Activated CD8-positive, alpha-beta memory T cell treated with anti-CD3 and anti-CD28 coated beads for 4 hours (primary cell): ENCODE results near the gene FMR1.

Experiments
- DNase-seq, 2 donors: peaks; one replicate each; pipeline ENCODE4 v3.0.0-alpha.2; 2020; ENCODE audit warnings: low read depth in 2 of 2

FMR1 gene

DNA sequence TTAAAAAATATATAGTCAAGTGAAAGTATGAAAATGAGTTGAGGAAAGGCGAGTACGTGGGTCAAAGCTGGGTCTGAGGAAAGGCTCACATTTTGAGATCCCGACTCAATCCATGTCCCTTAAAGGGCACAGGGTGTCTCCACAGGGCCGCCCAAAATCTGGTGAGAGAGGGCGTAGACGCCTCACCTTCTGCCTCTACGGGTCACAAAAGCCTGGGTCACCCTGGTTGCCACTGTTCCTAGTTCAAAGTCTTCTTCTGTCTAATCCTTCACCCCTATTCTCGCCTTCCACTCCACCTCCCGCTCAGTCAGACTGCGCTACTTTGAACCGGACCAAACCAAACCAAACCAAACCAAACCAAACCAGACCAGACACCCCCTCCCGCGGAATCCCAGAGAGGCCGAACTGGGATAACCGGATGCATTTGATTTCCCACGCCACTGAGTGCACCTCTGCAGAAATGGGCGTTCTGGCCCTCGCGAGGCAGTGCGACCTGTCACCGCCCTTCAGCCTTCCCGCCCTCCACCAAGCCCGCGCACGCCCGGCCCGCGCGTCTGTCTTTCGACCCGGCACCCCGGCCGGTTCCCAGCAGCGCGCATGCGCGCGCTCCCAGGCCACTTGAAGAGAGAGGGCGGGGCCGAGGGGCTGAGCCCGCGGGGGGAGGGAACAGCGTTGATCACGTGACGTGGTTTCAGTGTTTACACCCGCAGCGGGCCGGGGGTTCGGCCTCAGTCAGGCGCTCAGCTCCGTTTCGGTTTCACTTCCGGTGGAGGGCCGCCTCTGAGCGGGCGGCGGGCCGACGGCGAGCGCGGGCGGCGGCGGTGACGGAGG is at the start of gene FMR1:
Gene FMR1 (plus strand): TSS at position 728 of the 831 bp plus-strand sequence. CDS start 261 bp downstream, outside the sequence.
- peak; percentile 86 to 91 for DNase-seq

DNA sequence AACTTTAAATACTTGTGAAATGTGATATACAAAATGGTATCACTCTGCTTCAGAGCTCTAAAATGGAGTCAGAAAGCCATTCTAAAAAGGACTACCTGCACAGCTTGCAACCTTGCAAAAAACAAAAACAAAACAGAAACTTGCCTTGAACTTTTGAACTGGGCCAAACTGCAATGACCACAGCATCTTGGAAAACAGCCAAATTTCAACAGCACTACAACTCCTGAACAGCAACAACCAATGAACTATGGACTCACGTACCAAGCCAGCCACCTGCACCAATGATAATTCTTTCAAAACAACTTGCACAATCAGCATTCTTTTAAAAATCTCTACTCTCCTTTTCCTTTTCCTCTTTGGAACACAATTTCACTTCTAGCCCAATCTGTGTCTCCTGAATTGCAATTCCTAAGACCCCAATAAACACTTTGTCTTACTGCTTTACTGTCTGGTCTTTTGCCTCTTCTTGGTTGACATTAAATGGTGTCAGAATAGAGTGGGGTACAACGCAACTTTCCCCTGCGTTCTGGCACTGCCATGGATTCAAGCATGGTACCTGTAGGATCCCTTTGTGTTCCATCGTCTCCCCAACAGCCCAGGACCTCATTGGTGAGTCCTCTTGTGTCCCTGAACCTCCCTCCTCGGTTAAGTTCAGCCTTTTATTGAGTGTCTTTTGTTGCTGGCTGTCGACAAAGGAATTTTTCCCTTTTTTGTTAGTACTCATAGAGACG is 35.7 kb upstream of the FMR1 start:
- DNase-seq: no peak

DNA sequence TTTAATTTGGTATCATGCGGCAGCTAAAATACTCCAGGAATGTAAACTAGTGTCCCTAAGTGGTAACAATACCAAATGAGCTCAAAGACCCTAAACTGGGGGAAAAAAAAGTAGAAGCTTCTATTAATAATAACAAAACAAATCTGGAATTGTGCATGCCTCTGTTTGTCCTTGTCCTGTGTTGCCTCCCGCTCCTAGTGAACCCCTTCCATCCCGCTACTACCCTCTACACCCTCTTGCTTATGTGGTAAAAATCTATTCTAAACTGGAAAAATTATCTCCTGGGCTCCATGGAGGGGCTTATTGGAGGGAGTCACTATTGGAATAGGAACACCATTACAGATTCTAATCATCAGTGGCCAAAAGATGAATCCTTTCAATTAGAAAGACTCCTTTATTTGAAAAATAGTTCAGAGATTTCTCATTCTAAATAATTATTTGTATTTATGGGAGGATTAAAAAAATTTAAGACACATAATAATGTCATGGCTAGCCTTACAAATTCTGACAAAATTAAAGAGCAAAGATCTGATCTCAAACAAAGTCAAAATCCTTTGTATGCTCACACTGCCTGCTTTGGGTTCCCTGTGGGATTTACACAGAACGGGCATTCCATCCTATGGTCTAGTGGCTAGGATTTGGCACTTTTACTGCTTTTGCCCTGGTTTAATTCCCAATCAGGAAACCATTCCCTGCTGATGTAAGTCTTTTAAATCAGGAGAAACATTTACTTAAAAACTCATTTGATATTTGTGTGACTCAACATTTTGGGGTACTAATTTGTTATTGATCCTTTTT is 34.7 kb upstream of the FMR1 start:
- DNase-seq: no peak

DNA sequence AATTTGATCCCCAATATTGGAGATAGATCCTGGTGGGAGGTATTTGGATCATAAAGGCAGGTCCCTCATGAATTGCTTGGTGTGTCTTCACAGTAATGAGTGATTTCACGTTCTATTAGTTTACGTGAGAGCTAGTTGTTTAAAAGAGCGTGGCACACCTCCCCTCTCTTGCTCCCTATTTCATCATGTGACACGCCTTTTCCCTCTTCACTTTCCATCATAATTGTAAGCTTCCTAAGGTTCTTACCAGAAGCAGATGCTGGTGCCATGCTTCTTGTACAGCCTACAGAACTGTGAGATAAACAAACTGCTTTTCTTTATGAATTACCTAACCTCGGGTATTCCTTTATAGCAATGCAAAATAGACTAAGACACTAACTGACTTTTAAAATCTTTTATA is 34.0 kb upstream of the FMR1 start:
- DNase-seq: no peak

DNA sequence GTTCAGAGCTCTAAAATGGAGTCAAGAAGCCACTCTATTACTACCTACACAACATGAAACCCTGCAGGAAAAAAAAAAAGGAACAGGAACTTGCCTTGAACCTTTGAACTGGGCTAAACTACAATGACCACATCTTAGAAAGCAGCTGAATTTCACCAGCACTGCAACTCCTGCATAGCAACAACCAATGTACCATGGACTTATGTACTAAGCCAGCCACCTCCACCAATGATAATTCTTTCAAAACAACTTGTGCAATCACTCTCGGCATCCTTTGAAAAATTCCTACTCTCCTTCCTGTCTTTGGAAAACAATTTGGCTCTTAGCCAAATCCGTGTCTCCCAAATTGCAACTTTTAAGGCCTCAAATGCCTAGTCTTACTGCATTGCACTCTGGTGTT is 26.8 kb upstream of the FMR1 start:
- DNase-seq: no peak

DNA sequence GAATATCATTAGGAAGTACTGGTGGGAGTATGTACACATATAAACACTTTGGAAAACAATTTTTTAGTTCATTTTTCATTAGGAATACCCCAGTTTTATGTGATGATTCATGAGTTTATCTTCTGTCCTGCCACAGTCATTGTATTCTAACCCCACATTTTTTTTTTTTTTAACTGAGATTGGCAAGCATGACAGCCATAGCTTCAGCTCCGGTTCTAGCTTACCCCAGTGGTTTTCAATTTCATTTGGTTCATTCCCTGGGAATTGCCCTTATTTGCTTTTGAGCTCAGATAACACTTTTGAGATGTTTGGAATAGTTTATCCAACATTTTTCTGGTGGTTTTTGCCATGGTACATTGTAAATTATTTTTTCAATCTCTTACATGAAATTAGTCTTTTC is 21.0 kb upstream of the FMR1 start:
- no peak for DNase-seq

DNA sequence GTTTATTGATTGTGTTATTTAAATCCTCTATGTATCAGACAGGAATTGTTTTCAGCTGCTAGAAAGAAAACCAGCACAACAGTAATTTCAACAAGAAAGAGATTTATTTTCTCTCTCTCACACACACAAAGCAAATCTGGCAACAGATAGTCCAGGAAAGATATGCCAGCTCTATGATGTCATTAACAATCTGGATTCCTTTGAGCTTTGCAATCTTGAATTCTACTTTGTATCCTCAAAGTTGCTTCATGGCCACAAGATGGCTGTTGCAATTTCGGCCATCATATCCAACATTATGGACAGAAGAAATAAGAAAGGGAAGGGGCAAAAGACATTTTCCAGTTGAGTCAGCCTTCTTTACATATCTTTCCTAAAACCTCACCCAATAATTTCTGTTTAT is 19.8 kb upstream of the FMR1 start:
- DNase-seq: no peak

DNA sequence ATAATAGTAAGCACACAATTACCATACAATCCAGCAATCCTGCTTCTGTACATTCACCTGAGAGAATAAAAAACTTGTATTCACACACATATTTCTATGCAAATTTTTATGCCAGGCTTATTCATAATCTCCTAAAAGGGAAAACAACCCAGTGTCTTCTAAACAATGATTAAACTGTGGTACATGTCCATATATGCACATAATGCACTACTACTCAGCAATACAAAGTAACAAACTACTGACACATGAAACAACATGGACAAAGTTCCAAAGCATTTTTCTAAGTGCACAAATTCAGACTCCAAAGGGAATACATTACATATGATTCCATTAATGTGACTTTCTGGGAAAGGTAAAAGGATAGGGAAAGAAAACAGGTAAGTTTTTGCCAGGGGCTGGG is 18.0 kb upstream of the FMR1 start:
- no peak for DNase-seq

DNA sequence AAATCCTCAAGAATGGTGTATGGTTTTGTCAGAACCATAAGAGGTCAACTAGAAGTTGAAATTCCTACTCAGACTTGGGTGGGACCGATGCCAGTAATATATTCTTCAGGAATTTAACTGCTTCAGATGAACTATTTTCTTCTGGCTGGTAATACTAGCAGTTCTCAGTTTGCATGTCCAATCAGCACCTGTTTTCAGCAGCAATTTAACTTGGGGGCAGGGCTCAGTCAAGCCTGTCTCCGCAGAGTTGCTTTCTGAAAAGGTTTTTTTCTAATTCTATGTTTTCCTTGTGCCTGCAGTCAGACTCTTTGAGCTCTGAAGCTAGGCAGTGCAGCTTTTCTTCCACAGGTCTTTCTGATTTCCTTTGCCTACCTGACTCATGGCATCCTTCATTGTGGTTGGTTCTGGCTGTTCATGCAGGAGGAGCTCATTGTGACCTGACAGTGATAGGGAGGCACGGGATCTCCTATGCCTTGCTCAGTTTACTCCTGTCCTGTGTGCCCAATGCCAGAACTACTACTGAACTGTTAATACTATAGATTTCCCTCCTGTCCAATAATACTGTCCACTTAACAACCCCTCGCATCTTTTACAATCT is 17.3 kb upstream of the FMR1 start:
- DNase-seq: no peak

DNA sequence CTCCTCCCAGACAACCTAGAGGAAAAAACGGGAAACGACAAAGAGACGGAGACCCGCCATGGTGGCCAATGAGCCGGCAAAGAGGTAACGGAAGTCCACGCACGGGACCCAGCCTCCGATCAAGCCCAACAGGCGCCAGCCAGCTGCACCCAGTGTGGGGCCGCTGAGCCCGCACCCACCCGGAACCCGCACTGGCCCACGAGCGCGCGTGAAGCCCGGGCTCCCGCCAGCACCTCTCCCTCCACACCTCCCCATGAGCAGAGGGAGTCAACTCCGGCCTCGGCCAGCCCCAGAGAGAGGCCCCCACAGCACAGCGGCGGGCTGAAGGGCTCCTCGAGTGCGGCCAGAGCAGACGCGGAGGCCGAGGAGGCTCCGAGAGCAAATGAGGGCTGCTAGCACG is 14.6 kb upstream of the FMR1 start:
- DNase-seq: no peak

DNA sequence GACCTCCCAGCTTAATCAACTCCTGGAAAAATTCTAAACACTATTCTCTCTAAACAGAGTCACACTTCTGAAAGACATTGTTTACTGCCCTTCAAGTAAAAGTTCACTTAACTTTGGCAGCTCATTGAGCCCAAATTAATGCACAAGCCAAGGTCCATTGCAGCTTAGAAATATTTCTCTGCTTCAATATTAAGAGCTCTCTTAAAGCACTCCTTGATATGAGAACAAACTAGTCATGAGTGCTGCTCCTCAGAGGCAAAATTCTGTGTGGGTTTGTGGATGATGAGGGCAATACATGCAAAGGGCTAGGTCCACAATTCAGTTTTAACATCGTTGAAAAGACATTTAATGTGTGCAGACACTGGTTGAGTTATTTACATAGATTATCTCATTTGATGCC is 12.8 kb upstream of the FMR1 start:
- no peak for DNase-seq

DNA sequence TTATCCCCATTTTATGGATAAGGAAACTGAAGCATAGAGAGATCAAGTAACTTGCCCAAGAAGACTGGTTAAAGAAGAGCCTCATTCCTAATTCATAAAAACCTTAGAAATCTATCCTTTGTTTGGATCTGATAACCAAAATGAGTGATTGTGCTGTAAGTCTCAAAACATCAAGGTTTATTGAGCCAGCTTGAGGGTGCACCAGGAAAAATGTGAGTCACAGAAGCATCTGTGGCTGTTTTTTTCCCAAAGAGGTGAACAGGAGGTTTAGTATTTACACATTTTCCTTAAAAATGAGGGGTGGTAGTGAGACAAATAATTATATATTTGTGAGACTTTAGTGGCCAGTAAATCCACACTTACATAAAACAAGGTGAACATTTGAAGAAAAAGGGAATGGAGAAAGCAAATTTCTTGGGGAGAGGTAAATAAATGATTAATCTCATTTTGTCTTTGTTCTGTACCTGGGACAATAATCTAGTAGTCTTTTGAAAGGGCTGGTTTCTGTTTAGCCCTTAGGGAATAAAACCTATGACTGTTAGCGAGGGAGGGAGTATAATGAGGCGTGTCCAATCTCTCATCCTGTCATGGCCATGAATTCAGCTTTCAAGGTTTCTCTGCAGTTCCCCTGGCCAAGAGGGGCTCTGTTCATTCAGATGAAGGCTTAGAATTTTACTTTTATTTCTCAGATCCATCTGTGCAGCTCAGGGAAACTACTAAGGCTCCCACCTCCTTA is 12.2 kb upstream of the FMR1 start:
- no peak for DNase-seq

DNA sequence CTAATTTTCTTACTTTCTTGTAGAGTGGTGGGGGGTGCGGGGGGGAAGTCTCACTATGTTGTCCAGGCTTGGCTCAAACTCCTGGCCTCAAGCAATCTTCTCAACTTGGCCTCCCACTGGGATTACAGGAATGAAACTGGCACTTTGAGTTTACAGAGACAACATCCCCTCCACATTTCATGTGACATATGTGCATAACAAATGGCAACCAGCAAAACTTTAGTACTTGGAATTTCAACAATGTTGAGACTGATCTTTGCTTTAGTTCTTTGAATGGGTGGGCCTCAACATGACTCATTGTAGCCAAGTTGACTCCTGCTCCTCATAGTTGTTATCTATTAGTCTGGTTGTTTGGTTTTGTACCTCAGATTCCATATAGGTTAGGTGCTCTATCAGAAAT is 11.4 kb upstream of the FMR1 start:
- no peak for DNase-seq

DNA sequence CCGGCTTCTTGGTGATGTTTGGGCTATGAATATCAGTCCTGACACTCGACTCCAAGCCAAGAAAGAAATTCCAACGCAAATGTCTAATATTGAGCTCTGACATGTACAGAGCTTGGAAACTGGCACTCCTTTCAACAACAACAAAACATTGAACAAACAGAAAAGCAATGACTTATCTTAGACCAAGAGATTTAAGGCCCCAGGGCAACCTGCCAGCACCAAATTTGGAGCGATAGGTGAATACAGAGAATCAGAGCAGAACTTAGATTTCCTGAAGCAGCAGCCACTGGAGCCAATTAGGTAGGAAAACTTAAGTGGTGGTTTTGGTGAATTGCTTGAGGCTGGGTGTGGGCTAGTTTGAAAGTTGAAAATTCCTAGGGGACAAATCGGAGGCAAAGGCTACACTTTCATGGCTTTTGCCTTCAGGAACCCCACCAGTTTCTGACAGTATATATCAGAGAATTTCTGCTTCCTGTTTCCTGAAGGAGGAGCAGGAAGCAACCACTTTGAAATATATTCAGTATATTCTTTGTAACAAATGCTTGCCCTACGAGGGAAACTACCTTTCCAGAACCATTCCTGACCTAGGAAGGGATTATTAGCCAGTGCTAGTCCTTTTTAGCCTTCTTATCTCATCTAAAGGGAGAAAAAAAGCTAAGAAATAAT is 10.1 kb upstream of the FMR1 start:
- DNase-seq: no peak

DNA sequence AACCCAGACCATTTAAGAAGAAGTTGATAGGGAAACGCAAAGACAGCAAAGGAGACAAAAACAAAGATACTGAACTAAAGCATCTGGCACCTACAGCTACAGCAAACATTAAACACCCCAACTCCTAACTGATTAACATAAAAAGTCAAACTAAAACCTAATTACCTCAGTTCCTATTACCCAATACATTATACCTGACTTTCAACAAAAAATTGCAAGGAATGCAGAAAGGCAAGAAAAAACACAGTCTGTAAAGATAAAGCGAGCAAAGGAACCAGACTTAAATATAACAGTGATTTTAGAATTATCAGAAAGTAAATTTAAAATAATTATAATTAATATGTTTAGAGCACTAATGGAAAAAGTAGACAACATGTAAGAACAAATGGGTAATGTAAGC is 9.4 kb upstream of the FMR1 start:
- no peak for DNase-seq

DNA sequence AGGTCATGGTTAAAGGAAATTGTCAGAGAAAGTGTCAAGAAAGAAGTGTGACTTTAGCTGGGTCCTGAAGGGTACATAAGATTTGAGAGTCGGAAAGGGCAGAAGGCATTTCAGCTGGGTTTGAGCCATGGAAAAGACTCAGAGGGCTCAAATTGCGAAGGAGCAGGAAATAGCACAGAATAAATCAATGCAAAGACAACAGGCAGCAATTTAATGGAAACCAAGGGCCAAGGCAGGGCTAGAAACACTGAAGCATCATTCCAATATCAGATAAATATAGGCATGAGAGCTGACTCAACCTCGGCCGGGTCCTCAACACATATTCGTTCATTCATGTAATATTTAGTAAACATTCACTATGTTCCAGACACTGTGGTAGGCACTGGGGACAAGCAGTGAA is 3.6 kb upstream of the FMR1 start:
- DNase-seq: no peak

DNA sequence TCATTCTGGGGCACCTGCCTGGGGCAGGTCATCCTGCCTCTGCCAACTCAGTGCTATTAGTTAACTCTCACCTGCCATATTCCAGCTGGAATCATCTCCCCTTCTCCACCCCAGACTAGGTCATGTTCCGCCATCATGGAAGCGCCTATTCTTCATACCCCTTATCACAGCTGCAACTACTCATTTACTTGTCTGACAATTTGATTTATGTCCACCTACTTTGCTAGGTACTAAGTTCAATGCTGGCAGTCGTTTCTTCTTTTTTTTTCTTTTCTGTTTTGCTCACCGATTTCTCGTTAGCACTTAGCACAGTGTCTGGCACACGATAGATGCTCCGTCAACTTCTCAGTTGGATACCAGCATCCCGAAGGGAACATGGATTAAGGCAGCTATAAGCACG is 1.1 kb upstream of the FMR1 start:
- DNase-seq: no peak

DNA sequence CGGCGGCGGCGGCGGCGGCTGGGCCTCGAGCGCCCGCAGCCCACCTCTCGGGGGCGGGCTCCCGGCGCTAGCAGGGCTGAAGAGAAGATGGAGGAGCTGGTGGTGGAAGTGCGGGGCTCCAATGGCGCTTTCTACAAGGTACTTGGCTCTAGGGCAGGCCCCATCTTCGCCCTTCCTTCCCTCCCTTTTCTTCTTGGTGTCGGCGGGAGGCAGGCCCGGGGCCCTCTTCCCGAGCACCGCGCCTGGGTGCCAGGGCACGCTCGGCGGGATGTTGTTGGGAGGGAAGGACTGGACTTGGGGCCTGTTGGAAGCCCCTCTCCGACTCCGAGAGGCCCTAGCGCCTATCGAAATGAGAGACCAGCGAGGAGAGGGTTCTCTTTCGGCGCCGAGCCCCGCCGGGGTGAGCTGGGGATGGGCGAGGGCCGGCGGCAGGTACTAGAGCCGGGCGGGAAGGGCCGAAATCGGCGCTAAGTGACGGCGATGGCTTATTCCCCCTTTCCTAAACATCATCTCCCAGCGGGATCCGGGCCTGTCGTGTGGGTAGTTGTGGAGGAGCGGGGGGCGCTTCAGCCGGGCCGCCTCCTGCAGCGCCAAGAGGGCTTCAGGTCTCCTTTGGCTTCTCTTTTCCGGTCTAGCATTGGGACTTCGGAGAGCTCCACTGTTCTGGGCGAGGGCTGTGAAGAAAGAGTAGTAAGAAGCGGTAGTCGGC is 528 bp downstream of the FMR1 start:
- no peak for DNase-seq

DNA sequence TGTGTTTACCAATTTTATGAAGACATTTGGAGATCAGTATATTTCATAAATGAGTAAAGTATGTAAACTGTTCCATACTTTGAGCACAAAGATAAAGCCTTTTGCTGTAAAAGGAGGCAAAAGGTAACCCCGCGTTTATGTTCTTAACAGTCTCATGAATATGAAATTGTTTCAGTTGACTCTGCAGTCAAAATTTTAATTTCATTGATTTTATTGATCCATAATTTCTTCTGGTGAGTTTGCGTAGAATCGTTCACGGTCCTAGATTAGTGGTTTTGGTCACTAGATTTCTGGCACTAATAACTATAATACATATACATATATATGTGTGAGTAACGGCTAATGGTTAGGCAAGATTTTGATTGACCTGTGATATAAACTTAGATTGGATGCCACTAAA is 1.9 kb downstream of the FMR1 start:
- DNase-seq: no peak

DNA sequence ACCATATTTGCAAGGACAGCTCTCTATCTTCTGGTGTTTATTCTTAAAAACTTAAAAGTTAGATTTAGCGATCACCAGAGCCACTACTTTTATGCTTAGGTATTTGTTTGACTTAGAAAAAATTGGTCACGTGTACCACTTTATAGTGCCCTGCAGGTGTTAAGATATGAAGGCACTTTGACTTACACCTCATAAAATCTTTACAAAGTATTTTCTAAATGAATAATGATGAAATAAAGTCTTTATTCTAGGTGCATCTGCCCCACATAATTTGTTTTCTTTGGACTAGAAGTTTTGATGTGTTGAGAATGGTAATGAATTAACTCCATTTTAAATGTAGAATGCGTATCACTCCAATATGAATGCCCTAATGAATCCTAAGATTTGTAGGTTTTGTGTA is 2.9 kb downstream of the FMR1 start:
- DNase-seq: no peak
